ENCODE results near the gene CAPN2.
A peak's percentile ranks its signal among the peaks of the same experiment; 100 is the strongest.
"Not testable (repeated sequence)": the region's sequence is repeated elsewhere in the genome, so short reads cannot be mapped to it uniquely, and the experiment has no call there.

Gene CAPN2

GRCh38 chr1:223739366-223740037 lies 27.2 kb downstream of the CAPN2 start:
- no peak for DNase-seq (ENCODE audit: low read depth)

GRCh38 chr1:223740038-223740736 lies 27.8 kb downstream of the CAPN2 start:
- DNase-seq (ENCODE audit: low read depth) = not testable (repeated sequence)

GRCh38 chr1:223741861-223742260 lies 29.5 kb downstream of the CAPN2 start:
- no peak for DNase-seq (ENCODE audit: low read depth)

GRCh38 chr1:223742856-223743517 lies 30.6 kb downstream of the CAPN2 start:
- DNase-seq (ENCODE audit: low read depth) = no peak

- DNase-seq (ENCODE audit: low read depth) = no peak
These were observed 33.4 kb downstream of the CAPN2 start for GRCh38 chr1:223745731-223746130.

GRCh38 chr1:223747838-223748335 lies 35.5 kb downstream of the CAPN2 start:
- DNase-seq (ENCODE audit: low read depth) = no peak

- no peak for DNase-seq (ENCODE audit: low read depth)
These were observed 36.0 kb downstream of the CAPN2 start for GRCh38 chr1:223748405-223748772.

GRCh38 chr1:223748773-223749733 lies 36.7 kb downstream of the CAPN2 start:
- DNase-seq (ENCODE audit: low read depth) = peak; percentile 53

- DNase-seq (ENCODE audit: low read depth) = no peak
These were observed 38.6 kb downstream of the CAPN2 start for GRCh38 chr1:223750730-223751570.

GRCh38 chr1:223751696-223752095 lies 39.4 kb downstream of the CAPN2 start:
- DNase-seq (ENCODE audit: low read depth) = no peak

- no peak for DNase-seq (ENCODE audit: low read depth)
These were observed 40.6 kb downstream of the CAPN2 start for GRCh38 chr1:223752721-223753515.

GRCh38 chr1:223754681-223755431 lies 42.5 kb downstream of the CAPN2 start:
- DNase-seq (ENCODE audit: low read depth) = no peak

- DNase-seq (ENCODE audit: low read depth) = no peak
These were observed 43.1 kb downstream of the CAPN2 start for GRCh38 chr1:223755432-223755792.

GRCh38 chr1:223755992-223756775 lies 43.8 kb downstream of the CAPN2 start:
- no peak for DNase-seq (ENCODE audit: low read depth)

- no peak for DNase-seq (ENCODE audit: low read depth)
These were observed 44.7 kb downstream of the CAPN2 start for GRCh38 chr1:223756806-223757700.

GRCh38 chr1:223758734-223759133 lies 46.4 kb downstream of the CAPN2 start:
- no peak for DNase-seq (ENCODE audit: low read depth)

- no peak for DNase-seq (ENCODE audit: low read depth)
These were observed 46.9 kb downstream of the CAPN2 start for GRCh38 chr1:223759273-223759672.

GRCh38 chr1:223760833-223761232 lies 48.5 kb downstream of the CAPN2 start:
- DNase-seq (ENCODE audit: low read depth) = no peak
